Endodermal cell (in vitro differentiated cells): ENCODE results near the gene FBN2. TPM values are rescaled to one million over a fixed set of nuclear protein-coding genes. Genes with fewer than 3 reads are reported as not detected.

Experiments used
- DNase-seq: peaks from one replicate; pipeline ENCODE4 v3.0.0-alpha.2; 2017
- H3K27ac ChIP-seq: 2 replicates; pipeline ENCODE4 v1.5.1; 2013; ENCODE audit warnings: mild to moderate bottlenecking, low read depth, low read length, moderate library complexity
- H3K27me3 ChIP-seq: 2 replicates; pipeline ENCODE4 v1.6.1; 2013; ENCODE audit warnings: mild to moderate bottlenecking, low read length, moderate library complexity; ENCODE audit not compliant: insufficient read depth, control insufficient read depth, poor library complexity, severe bottlenecking
- H3K36me3 ChIP-seq: 2 replicates; pipeline ENCODE4 v1.7.0; 2013; ENCODE audit warnings: mild to moderate bottlenecking, low read length, moderate library complexity; ENCODE audit not compliant: control insufficient read depth, insufficient read depth
- H3K4me1 ChIP-seq: one replicate; pipeline ENCODE4 v1.7.0; 2013; ENCODE audit warnings: low read length; ENCODE audit not compliant: control insufficient read depth, insufficient read depth
- H3K4me3 ChIP-seq: 2 replicates; pipeline ENCODE4 v1.5.1; 2013; ENCODE audit warnings: mild to moderate bottlenecking, low read length, moderate library complexity
- H3K9ac ChIP-seq: 2 replicates; pipeline ENCODE4 v1.6.1; 2013; ENCODE audit warnings: mild to moderate bottlenecking, low read length, moderate library complexity; ENCODE audit not compliant: poor library complexity, severe bottlenecking; ENCODE audit errors: extremely low read depth
- H3K9me3 ChIP-seq: 2 replicates; pipeline ENCODE4 v1.6.1; 2013; ENCODE audit warnings: mild to moderate bottlenecking, low read length, moderate library complexity; ENCODE audit not compliant: control insufficient read depth
- H3K27ac Mint-ChIP-seq: 2 replicates; pipeline ENCODE4 v1.8.0; 2020; ENCODE audit warnings: mixed read lengths
- H3K27me3 Mint-ChIP-seq: 2 replicates; pipeline ENCODE4 v1.8.0; 2021; ENCODE audit warnings: mild to moderate bottlenecking, mixed read lengths; ENCODE audit not compliant: insufficient read depth
- H3K36me3 Mint-ChIP-seq: 2 replicates; pipeline ENCODE4 v1.8.0; 2020; ENCODE audit warnings: low read depth, mixed read lengths
- H3K4me1 Mint-ChIP-seq: 2 replicates; pipeline ENCODE4 v1.8.0; 2020; ENCODE audit warnings: mixed read lengths
- H3K4me3 Mint-ChIP-seq: 2 replicates; pipeline ENCODE4 v1.8.0; 2020; ENCODE audit warnings: mild to moderate bottlenecking, moderate library complexity, mixed read lengths
- H3K9me3 Mint-ChIP-seq: 2 replicates; pipeline ENCODE4 v1.8.0; 2020; ENCODE audit warnings: mild to moderate bottlenecking, mixed read lengths
- CTCF ChIP-seq: fragments of 200-600 bp; sonication (generic); conservative IDR thresholded peaks from 2 replicates; pipeline ENCODE4 v1.5.0; 2021; ENCODE audit warnings: antibody characterized with exemption, mild to moderate bottlenecking
- WGBS, 2 experiments: methylation state at CpG; one replicate each; pipeline versions ENCODE4 v1.1.5 to v1.1.7; 2013; ENCODE audit warnings: missing lambda C conversion rate in 2 of 2, mixed read lengths in 1 of 2; ENCODE audit not compliant: insufficient coverage in 1 of 2, insufficient read length in 1 of 2; 5-methylcytosine and 5-hydroxymethylcytosine counted together
- total RNA-seq, 2 donors: library from RNA; stranded (reverse); fragmentation: NEBNext Ultra II Directional in 1 of 2; extraction: Animal tissue kit (Norgen Biotek cat#: 25700) in 1 of 2; gene quantifications; 2 replicates in 1 of 2; 3 replicates in 1 of 2; pipeline ENCODE4 v1.2.1, GENCODE V29; 2021

Gene FBN2
- total RNA-seq, 2 donors from 2014 or later = 131 to 212 TPM

GRCh38 chr5:128236334-128236733, 301.7 kb downstream of the FBN2 start:
- Histone ChIP-seq H3K27me3 (no peaks in the 10 kb centered on the region), H3K9me3 (no peaks in the 10 kb centered on the region), H3K9ac (no peak overlapping the region), H3K4me3 (no peak overlapping the region), H3K4me1 (peaks cover 5% of the 10 kb centered on the region), H3K36me3 (no peaks in the 10 kb centered on the region), H3K27ac (no peak overlapping the region)
- Mint-ChIP-seq H3K9me3 (no peaks in the 10 kb centered on the region), H3K27me3 (no peaks in the 10 kb centered on the region), H3K4me1 (peaks cover 15% of the 10 kb centered on the region), H3K36me3 (no peaks in the 10 kb centered on the region), H3K4me3 (no peak overlapping the region), H3K27ac (no peak overlapping the region)
- DNase-seq = no peak
- TF ChIP-seq CTCF = no peak
- 93 to 96% methylated on average over 6 to 7 of the region's 7 CpGs for WGBS, 2 experiments

GRCh38 chr5:128234928-128235641, 303.0 kb downstream of the FBN2 start:
- WGBS, 2 experiments = 76 to 89% methylated on average over 6 to 7 of the region's 7 CpGs

GRCh38 chr5:128228521-128228920, 309.5 kb downstream of the FBN2 start:
- TF ChIP-seq CTCF = no peak
- Histone ChIP-seq H3K36me3 (no peaks in the 10 kb centered on the region), H3K27ac (no peak overlapping the region), H3K27me3 (no peaks in the 10 kb centered on the region), H3K4me1 (no peaks in the 10 kb centered on the region), H3K9ac (no peak overlapping the region), H3K4me3 (no peak overlapping the region), H3K9me3 (no peaks in the 10 kb centered on the region)
- Mint-ChIP-seq H3K36me3 (no peaks in the 10 kb centered on the region), H3K4me3 (no peak overlapping the region), H3K4me1 (no peaks in the 10 kb centered on the region), H3K27ac (no peak overlapping the region), H3K27me3 (no peaks in the 10 kb centered on the region), H3K9me3 (no peaks in the 10 kb centered on the region)
- DNase-seq = no peak
- WGBS, 2 experiments = 95 to 97% methylated on average over 3 of the region's 3 CpGs

More at GRCh38 chr5:128234928-128235641, 303.0 kb downstream of the FBN2 start:
- Mint-ChIP-seq H3K9me3 (no peaks in the 10 kb centered on the region), H3K4me1 (peaks cover 15% of the 10 kb centered on the region), H3K36me3 (no peaks in the 10 kb centered on the region), H3K27me3 (no peaks in the 10 kb centered on the region), H3K27ac (peak overlapping the region; percentile 0), H3K4me3 (no peak overlapping the region)
- peaks cover 5% of the 10 kb centered on the region for H3K4me1 ChIP-seq
- H3K9ac ChIP-seq = no peak overlapping the region
- H3K9me3 ChIP-seq = no peaks in the 10 kb centered on the region
- no peak for TF ChIP-seq CTCF
- no peak overlapping the region for H3K27ac ChIP-seq
- no peaks in the 10 kb centered on the region for H3K27me3 ChIP-seq
- no peak overlapping the region for H3K4me3 ChIP-seq
- H3K36me3 ChIP-seq = no peaks in the 10 kb centered on the region
- DNase-seq = peak; percentile 60
